Stimulated activated CD4-positive, alpha-beta T cell treated with anti-CD3 and anti-CD28 coated beads, Interleukin-1b, Interleukin-23, amount 100 ng/mL, for 4 hours (primary cell): ENCODE data around the gene NAXD.
"Not testable (repeated sequence)": the region's sequence is repeated elsewhere in the genome, so short reads cannot be mapped to it uniquely, and the experiment has no call there.

Source experiments
- DNase-seq, 2 donors: peaks; one replicate each; pipeline ENCODE4 v3.0.0-alpha.2; 2020; ENCODE audit warnings: low read depth in 2 of 2

NAXD gene

DNA sequence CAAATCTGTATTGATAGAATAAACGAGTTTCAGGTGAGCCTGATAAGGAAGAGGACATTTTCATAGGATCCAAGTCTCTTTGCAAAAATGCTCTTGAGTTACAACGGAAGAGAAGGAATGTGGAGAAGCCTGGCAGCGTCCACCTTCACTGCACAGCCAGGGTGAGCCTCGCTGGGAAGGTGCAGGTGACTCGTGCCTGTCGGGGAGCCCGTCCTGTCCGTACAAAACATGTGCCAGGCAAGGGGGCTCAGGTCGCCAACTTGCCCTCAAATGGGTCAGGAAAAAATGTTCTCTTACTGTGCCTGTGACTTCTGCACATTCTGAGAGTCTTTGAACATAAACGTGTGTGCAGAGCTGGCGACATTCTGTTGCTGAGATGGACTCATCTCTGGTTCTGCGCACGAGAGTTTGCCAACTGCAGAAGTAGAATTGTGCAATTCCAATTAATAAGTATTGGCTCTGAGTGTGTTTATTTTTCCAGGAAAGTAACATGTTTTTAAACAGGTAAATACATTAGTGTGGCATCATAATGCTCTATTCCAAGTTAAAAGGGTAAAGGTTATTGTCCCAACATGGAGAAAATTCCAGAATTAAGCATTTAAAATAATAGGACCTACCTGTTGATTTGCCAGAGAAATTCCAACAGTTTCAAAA lies 28.6 kb downstream of the NAXD start:
- no peak for DNase-seq

DNA sequence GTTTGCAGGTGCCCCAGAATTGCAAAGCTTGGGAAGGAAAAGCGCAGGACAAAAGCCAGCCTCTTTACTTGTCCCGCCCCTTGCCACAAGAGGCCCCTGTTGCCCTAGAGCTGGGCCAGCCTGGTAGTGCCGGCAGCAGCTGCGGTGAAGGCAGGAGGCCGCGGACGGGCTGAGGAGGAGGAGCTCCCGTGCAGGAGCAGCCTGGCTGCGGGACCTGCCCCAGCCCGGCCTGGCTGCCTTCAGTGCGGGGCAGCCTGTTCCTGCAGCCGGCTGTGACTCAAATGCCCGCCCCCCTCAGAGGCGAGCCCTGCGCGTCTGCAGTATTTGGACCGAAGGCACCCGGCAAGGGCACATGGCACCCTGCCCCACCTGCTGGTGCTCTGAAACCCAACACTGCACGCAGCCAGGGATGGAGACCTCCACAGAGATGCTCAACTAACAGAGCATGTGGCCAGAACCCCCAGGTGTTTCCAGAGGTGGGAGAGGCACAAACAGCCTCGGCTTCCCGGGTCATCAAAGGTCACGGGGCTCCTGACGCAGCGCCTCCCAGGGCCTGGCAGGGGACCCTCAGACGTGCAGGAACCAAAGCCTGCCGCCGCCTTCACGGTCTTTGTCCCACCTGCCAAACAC lies 29.7 kb downstream of the NAXD start:
- DNase-seq, result no peak

DNA sequence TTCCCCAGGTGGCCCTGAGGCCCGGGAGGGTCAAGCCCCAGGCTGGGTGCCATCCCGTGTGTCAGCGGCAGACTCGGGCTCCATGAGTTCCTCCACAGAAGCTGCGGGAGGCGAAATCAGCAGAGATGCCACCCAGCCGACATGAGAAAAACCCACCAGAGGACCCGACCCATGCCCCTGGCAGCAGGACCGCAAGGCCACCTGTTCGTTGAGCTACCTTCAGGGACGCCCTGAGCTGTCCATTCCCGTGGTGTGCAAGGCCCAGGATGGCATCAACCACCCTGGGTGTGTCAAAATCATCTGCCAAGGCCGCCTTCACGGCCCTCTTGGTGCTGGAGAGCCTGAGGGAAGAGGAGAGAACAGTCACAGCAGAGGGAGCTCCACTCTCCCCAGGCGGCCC lies 30.4 kb downstream of the NAXD start:
- DNase-seq, result no peak

DNA sequence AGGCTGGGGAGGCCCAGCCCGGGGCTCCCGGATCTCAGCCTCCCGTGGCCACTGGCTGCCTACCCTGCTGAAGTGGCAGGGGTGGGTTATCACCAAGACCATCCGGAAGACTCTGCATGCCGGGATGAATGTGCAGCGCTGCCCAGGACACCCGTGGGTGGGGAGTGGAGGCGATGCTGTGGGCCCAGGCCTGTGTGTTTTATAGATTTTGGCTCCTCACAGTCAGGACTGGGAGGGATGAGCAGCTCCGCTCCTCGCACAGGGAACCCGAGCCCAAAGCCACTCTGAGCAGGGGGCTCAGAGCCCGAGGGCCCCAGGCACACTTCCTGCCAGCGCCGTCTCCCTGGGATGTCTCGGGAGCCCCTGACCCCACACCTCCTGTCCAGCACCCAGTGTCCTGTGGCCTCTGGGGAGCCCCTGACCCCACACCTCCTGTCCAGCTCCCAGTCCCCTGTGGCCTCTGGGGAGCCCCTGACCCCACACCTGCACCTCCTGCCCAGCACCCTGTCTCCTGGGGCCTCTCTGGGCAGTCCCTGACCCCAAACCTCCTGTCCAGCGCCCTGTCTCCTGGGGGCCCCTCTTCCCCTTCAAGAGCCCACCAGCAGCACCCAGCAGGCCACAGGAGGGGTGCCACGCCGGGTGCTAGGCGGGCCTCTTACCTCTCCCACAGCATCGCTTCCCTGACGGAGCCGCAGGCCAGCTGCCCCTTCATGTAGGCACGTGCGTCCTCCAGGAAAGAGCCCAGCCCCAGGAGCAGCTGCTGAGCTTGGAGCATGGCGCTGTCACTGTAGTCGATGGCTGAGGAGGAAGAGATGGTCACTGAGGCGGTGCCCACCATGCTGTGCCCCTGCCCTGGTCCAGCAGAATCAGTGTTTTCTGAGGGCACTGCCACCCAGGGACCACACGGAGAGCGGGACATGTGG lies 31.4 kb downstream of the NAXD start:
- DNase-seq, result no peak

DNA sequence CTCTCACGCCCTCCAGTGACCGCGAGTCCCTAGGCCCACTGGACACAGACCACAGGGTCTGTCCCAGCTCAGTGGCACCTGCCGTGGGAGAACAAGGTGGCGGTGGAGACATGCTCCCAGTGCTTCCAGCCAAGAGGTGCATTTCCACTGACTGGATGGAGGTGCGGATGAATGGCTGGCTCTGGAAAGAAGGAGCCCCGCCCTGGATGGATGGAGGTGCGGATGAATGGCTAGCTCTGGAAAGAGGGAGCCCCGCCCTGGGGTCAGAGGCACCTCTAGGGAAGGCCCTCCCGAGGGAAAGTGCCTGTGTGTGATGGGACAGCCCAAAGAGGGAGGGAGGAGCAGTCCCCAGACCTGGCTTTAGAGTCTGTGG lies 32.0 kb downstream of the NAXD start:
- DNase-seq, result no peak

DNA sequence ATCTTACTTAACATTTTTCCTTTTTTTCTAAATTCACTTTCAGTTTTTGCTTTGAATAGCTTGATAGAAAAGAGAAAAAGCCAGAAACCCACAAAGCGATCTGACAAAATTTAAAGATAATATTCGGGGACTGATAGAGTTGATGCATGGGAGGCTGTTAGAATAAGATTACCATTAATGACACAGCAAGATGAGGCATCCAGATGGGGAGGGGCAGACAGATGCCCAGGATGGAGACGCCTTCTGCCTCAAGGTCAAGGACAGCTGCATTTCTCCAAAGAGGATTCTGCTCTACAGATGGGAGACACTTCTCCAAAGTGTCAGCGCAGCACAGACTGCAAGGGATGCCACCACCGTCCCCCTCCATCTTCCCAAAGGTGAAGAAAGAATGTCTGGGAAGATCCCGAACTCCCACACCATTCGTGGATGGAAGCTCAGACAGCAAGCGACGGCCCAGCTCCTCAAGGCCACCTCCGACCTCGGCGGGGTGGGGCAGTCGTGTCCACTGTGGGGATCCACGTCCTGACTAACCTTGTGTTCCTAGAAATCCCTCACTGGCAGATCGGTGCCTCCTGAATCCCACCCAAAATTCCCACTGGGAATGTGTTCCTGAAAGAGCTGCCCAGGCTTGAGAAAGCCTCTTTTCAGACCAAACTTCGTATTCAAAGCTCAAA lies 32.9 kb downstream of the NAXD start:
- no peak for DNase-seq

DNA sequence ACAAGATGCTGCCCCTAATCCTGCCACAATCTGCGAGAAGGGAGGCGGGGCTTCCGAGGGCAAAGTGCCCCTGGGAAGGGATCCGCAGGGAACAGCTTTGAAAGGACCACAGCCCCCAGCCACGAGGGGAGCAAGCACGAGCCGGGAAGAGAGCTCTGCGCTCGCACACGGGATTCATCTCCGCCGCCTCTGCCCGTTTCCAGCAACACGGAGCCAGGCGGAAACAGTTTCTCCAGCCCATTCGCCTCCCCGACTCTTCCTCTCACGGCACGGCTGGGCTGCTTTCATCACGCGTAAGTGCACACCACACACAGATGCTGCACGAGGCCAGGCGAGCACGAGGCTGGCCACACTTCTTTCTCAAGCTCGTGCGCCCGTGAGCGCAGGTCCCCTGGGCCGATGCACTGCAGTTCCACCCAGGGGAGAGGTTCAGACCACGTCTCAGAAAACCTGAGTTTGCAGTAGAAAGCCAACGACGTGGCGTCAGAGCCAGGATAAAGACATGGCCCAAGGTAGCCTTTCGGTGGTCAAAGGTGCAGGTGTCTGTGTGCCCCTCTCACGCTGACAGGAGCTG lies 33.6 kb downstream of the NAXD start:
- DNase-seq, result no peak

DNA sequence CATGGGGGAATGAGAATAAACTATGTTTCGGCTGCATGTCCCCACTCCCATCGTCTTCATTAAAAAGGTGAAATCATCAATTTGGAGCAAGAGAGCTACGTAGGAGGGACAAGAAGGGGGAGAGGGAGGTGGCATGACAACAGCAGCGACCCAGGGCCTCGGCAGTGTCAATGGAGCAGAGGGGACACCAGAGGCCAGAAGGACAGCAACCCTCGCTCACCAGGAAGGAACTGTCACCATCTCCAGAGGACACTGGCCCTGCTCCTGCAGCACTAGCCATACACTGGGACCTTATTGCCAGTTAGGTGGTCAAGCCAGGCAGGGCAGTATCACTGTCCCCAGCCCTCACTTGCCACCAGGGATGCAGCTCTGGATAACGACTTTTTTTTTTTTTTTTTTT lies 34.2 kb downstream of the NAXD start:
- DNase-seq, result no peak

DNA sequence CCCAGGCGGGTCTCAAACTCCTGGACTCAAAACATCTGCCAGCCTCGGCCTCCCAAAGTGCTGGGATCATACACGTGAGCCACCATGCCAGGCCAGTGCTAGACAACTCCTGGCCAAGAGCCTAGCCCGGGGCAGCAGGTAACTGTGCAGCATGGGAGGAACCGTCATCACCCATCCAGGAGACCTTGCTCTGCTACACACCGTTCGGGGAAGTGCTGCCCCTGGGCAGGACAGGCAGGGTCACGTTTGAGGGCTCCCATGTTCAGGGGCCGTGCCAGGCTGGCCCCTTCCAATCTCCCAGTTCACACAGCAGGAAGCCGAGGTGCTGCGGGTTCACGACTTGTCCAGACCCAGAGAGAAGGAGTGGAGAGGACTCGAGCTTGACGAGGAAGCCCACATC lies 35.1 kb downstream of the NAXD start:
- no peak for DNase-seq

DNA sequence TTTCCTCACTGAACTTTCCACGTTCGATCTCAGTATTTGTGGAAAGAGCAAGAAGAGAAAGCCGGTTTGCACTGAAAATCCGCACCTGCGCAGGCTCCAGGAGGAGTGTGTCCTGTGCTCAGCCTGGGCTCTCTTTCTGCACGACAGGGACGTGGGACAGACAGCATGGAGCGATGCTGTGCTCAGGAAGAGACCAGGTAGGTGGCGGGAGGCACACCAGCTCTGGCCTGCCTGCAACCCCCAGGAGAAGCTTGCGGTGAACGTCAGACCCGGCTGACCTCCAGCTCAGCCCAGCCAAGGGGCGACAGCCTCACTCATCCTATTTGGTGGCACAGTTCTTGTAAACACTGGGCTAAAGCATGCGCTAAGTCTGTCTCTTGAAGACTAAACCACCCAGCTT lies 35.9 kb downstream of the NAXD start:
- DNase-seq, result no peak

DNA sequence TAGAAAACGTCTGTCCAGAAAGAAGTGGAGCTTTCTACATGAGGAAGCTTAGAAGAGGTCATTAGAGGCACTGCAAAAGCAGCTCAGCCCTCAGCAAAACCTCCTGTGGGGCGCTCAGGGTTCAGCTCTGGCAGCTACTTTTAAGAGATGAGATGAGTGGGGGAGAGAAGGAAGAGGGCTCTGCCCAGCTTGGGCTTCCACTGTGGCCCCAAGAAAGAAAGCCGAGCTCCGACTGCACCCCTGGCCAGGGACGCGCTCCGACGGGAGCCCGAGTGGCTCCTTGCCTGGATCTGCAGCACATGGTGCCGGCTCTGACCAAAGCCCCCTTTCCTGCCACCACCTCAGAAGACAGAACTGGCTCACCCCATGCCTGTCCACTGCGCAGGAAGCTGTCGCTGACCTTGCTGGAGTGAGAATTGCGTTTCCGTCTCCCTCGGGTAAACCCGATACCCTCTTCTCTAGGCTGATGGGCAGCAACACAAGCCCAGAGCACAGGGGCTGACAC lies 36.4 kb downstream of the NAXD start:
- DNase-seq, result no peak

DNA sequence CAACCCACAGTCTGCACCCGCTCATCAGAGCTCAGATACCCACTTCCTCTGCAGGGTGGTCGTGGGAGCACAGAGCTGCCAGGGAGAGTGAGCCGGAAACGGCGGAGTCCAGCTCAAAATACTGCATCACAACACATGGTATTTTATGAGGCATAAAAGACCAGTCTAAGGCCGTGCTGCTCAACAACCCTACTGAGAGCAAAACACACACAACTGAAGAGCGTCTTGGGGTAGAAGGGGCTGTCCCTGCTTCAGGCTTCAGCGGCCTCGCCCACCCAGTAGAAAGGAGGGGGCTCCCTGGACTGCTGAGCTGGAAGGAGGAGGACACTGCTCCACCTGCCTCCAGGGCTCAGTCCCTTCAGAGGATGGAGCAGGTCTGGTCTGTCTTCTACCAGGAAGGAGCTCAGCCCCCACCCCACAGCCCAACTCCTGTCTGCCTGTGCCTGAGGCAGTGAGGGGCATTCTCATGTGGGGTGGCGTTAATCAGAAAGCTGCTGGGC lies 36.9 kb downstream of the NAXD start:
- no peak for DNase-seq

DNA sequence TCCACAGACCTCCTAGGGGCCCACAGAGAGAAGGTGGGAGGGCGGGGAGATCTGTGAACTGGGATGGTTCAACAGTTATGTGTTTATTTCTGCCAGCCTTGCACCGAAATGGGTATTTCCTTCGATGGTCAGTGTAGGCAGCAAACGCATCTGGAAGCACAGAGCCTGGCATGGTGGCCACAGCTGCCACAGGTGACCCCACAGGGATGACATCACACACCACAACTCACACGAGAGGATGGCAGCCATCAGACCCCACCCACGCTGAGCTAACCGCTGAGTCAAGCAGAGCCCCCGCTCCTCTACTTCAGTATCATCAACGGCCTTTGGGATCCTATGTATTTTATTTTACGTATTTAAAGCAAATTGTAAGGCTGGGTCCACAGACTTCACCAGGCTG lies 37.4 kb downstream of the NAXD start:
- no peak for DNase-seq

DNA sequence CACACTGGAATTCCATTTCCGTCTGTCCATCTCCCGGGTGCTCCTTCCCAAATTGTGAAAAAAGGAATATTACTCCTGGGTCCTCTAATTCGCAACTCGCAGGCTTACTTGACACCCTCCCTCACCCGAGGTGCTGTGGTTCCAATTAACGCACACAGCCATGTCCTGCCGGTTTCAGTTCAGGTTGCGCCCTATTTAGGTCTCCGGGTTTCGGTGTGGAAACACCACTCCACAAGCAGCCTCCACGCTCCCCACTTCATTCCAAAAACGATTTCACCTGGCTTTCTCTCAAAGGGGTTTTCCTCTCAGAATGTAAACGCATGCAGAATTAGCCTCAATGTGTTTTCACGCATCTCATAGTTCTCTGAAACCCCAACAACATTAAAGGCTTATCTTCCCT lies 37.9 kb downstream of the NAXD start:
- no peak for DNase-seq

DNA sequence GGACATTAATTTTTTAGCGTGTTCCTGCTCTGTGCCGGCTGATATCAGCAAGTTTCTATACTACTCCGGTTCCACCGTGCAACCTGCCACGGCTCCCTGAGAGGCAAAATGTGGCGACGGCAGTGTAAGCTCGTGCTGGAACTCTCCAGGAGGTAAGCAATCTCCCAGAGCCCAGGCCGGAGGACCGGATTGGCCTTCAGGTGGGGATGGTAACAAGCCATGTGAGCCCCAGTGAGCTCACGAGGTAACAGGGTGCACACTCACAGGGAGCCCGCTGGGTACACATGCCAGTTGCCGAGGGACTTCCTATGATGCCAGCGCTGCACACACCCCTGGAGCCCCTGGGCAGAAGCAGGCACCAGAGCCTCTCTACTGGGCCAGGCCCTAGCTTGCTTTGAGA lies 38.5 kb downstream of the NAXD start:
- no peak for DNase-seq

DNA sequence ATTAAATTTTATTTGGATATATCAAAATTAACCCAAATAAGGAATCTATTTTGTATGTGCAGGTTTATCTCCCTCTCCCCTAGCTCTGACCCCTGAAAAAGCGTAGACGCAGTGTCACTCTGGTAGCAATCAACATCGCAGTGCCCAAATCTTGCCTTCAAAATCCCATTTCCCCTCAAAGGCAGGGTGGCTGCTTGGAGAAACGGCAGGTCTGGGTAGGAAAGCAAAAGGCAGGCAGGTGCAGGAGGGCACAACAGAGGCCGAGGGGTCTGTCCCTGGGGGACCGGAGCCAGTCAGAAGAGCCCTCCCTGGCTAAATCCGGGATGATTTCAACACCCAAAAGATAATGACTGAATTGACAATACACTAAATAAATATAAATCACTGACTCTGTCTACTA lies 41.9 kb downstream of the NAXD start:
- DNase-seq, result no peak

DNA sequence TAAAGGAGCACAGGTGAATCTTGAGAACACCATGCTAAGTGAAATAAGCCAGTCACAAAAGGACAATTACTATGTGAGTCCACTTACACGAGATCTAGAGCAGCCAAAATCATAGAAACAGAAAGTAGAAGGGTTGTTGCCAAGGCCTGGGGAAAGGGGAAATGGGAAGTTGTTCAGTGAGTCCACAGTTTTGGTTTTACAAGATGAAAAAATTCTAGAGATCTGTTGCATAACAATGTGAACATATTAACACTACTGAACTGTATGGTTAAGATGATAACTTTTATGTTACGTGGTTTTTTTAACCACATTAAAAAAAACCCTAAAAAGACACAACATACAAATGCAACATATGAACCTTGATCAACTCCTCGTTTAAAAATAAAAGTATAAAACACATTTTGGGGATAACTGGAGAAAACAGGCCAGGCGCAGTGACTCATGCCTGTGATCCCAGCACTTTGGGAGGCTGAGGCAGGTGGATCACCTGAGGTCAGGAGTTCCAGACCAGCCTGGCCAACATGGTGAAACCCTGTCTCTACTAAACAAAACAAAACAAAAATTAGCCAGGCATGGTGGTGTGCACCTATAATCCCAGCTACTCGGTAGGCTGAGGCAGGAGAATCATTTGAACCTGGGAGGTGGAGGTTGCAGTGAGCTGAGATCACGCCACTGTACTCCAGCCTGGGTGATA lies 43.0 kb downstream of the NAXD start:
- not testable (repeated sequence) for DNase-seq

DNA sequence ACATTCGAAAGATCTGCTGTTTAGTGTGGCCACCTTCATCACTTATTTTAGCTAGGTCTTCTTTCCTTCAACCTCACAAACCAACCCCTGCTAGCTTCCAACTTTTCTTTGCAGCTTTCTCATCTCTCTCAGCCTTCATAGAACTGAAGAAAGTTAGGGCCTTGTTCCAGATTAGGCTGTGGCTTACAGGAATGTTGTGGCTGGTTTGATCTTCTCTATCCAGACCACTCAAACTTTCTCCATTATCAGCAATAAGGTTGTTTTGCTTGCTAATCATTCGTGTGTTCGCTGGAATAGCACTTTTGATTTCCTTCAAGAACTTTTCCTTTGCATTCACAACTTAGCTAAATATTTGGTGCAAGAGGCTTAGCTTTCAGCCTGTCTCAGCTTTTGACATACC lies 45.9 kb downstream of the NAXD start:
- no peak for DNase-seq

DNA sequence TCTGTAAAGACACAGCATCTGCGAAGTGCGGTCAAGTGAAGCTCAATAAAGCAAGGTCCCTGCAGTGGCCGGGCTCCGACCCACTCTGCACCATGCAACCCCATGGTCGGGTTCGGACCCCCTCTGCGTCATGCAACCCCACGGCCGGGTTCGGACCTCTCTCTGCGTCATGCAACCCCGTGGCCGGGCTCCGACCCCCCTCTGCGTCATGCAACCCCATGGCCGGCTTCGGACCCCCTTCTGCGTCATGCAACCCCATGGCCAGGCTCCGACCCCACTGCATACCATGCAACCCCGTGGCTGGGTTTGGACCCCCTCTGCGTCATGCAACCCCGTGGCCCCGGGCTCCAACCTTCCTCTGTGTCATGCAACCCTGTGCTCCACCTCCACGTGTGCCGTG lies 46.7 kb downstream of the NAXD start:
- DNase-seq, result no peak

DNA sequence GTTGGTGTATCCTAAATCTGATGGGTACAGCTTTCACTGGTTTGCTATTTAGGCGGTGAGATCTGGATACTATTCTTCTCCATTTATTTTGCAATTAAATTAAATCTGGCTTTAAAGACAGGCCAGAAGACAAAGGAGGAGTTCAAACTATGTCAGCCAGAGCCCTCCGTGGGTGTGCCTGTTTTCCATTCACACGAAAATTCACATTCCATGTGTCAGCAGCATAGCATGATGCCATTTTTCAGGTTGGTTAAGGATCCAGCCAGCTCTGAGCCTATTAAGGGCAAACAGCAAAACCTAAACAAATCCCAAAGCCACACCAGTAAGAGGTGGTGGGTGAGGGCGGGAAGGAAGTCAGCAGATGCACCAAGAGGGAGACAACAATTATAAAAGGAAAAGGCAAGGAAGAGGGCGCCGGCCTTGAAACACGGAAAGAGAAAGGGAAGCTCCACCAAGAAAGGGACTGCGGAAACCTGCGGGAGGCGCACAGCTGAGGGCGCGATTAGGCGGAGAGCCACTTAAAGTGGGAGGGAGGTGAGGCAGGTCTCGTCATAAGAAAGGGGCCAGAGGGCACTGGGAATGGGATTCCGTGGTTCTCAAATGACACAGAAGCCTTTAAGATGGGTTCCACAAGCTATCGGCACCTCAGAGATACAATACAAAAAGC lies 47.6 kb downstream of the NAXD start:
- DNase-seq, result no peak

DNA sequence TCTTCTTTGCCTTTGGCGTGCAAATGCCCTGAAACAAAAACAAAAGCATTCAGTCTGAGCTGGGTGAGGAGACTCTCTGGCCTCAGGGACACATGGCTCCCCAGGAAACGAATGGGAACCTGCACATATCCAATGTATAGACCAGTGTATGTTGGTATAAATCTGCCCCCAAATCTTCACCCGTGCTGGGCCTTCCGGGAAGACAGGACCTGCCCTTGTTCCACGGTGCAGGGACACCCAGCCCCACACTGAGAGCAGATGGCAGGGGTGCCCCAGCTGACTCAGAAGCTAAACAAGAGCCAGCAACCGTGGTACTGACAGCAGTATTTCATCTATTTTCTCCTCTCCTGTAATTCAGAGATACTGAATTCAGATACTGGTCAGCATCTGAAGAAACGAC lies 48.1 kb downstream of the NAXD start:
- no peak for DNase-seq
